Osteoblast (primary cell): ENCODE results near the gene ADAMTS4. TPM values are rescaled to one million over a fixed set of nuclear protein-coding genes. Genes with fewer than 3 reads are reported as not detected.

ENCODE experiments used
- DNase-seq: peaks from one replicate; pipeline ENCODE4 v3.0.0; 2011; ENCODE audit warnings: low spot score, mixed read lengths; ENCODE audit not compliant: insufficient read length; ENCODE audit errors: missing footprints
- H2AFZ ChIP-seq: 2 replicates; pipeline ENCODE4 v1.6.0; 2011; ENCODE audit warnings: mild to moderate bottlenecking, low read length
- H3K27ac ChIP-seq: 2 replicates; pipeline ENCODE4 v1.5.1; 2011; ENCODE audit warnings: mild to moderate bottlenecking, low read depth, low read length, moderate library complexity
- H3K27me3 ChIP-seq: 2 replicates; pipeline ENCODE4 v1.6.0; 2012; ENCODE audit warnings: mild to moderate bottlenecking, control low read depth, inconsistent platforms, low read length, moderate library complexity; ENCODE audit not compliant: insufficient read depth
- H3K36me3 ChIP-seq: 2 replicates; pipeline ENCODE4 v1.5.1; 2011; ENCODE audit warnings: mild to moderate bottlenecking, low read length, control low read depth, moderate library complexity; ENCODE audit not compliant: insufficient read depth
- H3K4me1 ChIP-seq: 2 replicates; pipeline ENCODE4 v1.5.1; 2011; ENCODE audit warnings: mild to moderate bottlenecking, low read length, control low read depth, moderate library complexity; ENCODE audit not compliant: insufficient read depth
- H3K4me2 ChIP-seq: 2 replicates; pipeline ENCODE4 v1.6.0; 2011; ENCODE audit warnings: mild to moderate bottlenecking, low read length; ENCODE audit not compliant: insufficient read depth
- H3K4me3 ChIP-seq: fragments of 200-600 bp; sonication (generic); 3 replicates; pipeline ENCODE4 v1.5.1; 2012; ENCODE audit warnings: mild to moderate bottlenecking, low read length, inconsistent platforms; ENCODE audit not compliant: insufficient read depth
- H3K79me2 ChIP-seq: 2 replicates; pipeline ENCODE4 v1.6.0; 2012; ENCODE audit warnings: mild to moderate bottlenecking, low read length, control low read depth, inconsistent platforms; ENCODE audit not compliant: insufficient read depth
- H3K9me3 ChIP-seq: 2 replicates; pipeline ENCODE4 v1.5.1; 2011; ENCODE audit warnings: low read depth, low read length, control low read depth
- H4K20me1 ChIP-seq: 2 replicates; pipeline ENCODE4 v1.6.0; 2012; ENCODE audit warnings: mild to moderate bottlenecking, low read length, control low read depth; ENCODE audit not compliant: insufficient read depth
- total RNA-seq: library from RNA; depleted of rRNA; stranded (reverse); fragments of >200 nt; gene quantifications from 2 replicates; pipeline ENCODE4 v1.2.3, GENCODE V29; 2012
- TF ChIP-seq, protein P1 (sequence below): IDR thresholded peaks from 2 replicates; pipeline ENCODE4 v1.5.1; 2011; ENCODE audit warnings: mild to moderate bottlenecking, low read depth, low read length, moderate library complexity; ENCODE audit errors: extremely low read depth

The ADAMTS4 gene
- total RNA-seq, 1 donor, result 1.4 TPM

DNA sequence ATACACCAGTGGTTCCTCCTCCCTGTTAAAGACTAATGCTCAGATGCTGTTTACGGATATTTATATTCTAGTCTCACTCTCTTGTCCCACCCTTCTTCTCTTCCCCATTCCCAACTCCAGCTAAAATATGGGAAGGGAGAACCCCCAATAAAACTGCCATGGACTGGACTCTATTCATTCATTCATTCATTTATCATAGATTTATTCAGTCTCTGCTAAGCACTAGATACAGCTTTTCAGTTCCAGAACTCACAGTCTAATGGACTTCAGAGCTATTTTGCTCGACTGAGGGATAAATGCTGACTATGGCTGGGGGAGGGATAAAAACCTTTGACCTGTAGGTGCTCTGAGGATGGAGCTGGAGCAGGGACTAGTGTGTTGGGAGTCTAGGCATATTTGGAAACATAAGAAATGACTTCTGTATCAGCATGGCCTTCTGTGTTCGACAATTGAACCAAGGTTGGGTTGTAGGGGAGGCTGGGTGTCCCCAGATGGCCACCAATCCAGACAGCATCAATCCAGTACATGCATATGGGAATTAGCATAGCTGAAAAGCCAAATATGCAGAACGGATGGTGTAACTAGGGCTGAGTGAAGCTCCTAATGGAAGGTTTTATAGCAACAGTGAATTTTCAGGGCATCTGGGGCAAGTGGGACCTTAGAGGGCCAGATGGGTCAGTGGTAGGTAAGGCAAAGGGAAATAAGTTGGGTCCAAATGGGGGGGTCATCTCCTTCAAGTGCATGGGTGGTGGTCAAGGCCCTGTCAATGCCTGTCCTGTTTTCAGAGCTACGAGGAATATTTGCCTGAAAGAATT lies 20.4 kb upstream of the ADAMTS4 start:
- H3K4me1 ChIP-seq, result peaks cover 24% of the 10 kb centered on the region
- no peaks in the 10 kb centered on the region for H3K9me3 ChIP-seq
- no peak overlapping the region for H3K27ac ChIP-seq
- no peak overlapping the region for H3K4me3 ChIP-seq
- H2AFZ ChIP-seq, result no peak overlapping the region
- no peaks in the 10 kb centered on the region for H4K20me1 ChIP-seq
- H3K27me3 ChIP-seq, result no peaks in the 10 kb centered on the region
- TF ChIP-seq, protein P1, sequence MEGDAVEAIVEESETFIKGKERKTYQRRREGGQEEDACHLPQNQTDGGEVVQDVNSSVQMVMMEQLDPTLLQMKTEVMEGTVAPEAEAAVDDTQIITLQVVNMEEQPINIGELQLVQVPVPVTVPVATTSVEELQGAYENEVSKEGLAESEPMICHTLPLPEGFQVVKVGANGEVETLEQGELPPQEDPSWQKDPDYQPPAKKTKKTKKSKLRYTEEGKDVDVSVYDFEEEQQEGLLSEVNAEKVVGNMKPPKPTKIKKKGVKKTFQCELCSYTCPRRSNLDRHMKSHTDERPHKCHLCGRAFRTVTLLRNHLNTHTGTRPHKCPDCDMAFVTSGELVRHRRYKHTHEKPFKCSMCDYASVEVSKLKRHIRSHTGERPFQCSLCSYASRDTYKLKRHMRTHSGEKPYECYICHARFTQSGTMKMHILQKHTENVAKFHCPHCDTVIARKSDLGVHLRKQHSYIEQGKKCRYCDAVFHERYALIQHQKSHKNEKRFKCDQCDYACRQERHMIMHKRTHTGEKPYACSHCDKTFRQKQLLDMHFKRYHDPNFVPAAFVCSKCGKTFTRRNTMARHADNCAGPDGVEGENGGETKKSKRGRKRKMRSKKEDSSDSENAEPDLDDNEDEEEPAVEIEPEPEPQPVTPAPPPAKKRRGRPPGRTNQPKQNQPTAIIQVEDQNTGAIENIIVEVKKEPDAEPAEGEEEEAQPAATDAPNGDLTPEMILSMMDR, result no peak
- DNase-seq, result no peak
- H3K4me2 ChIP-seq, result no peak overlapping the region
- H3K79me2 ChIP-seq, result no peaks in the 10 kb centered on the region
- H3K36me3 ChIP-seq, result peaks cover 3% of the 10 kb centered on the region

DNA sequence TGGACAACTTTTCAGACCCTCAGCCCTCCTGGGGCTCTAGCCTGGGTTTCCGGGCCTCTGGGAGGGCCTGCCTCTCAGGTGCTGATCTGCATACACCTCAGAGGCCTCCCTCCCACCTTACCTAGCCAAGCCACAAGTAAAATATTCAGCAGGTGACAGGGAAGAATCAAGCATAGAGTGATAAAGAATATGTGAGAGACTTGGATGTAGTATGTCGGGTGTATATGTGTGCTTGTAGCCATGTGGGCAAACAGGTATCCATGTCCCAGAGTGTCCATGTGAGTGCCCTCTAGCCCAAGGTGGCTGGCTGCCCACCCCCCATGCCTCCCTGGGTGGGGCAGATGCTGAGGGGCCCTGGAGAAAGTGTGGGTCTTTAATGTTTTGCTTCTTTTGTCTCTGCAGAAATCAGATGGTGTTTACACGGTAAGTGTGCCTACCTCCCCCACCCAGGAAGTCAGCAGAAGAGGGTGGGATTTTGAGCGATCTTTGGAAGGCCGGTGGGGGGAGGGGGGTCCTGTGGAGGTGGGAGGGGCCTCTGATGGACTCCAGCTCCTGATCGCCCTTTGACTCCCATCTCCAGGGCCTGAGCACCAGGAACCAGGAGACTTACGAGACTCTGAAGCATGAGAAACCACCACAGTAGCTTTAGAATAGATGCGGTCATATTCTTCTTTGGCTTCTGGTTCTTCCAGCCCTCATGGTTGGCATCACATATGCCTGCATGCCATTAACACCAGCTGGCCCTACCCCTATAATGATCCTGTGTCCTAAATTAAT lies 19.6 kb upstream of the ADAMTS4 start:
- TF ChIP-seq, protein P1, result no peak
- H3K36me3 ChIP-seq, result peaks cover 11% of the 10 kb centered on the region
- H3K4me2 ChIP-seq, result no peak overlapping the region

DNA sequence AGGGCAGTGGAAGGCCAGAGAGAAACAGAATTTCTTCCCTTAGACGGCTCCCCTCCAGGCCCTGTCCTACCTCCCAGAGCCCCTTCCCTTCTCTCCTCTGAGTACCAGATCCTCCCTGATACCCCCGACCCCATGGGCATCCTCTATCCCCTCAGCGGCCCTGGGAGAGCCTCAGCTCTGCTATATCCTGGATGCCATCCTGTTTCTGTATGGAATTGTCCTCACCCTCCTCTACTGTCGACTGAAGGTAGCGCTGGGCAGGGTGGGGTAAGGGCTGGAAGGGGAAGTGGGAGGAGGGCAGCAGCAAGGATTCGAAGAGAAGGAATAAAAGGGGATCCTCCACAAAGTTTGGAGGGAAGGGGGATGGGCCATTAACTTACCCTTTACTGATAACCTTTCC lies 19.0 kb upstream of the ADAMTS4 start:
- H3K79me2 ChIP-seq, result no peaks in the 10 kb centered on the region
- peaks cover 24% of the 10 kb centered on the region for H3K4me1 ChIP-seq
- no peak for DNase-seq
- TF ChIP-seq, protein P1, result no peak
- peak overlapping the region; percentile 77 for H3K4me2 ChIP-seq
- no peaks in the 10 kb centered on the region for H3K9me3 ChIP-seq
- H4K20me1 ChIP-seq, result no peaks in the 10 kb centered on the region
- H3K36me3 ChIP-seq, result peaks cover 17% of the 10 kb centered on the region
- peak overlapping the region; percentile 97 for H3K27ac ChIP-seq
- H3K27me3 ChIP-seq, result no peaks in the 10 kb centered on the region
- H3K4me3 ChIP-seq, result peak overlapping the region; percentile 11
- H2AFZ ChIP-seq, result peak overlapping the region; percentile 40

More for the DNA sequence above, 19.6 kb upstream of the ADAMTS4 start:
- DNase-seq, result no peak
- Histone ChIP-seq H3K9me3 (no peaks in the 10 kb centered on the region), H3K4me1 (peaks cover 24% of the 10 kb centered on the region), H2AFZ (no peak overlapping the region), H3K79me2 (no peaks in the 10 kb centered on the region), H4K20me1 (no peaks in the 10 kb centered on the region), H3K27ac (peak overlapping the region; percentile 97), H3K4me3 (no peak overlapping the region), H3K27me3 (no peaks in the 10 kb centered on the region)
